ENCODE results near the gene FUT6.
"Not testable (repeated sequence)": the region's sequence is repeated elsewhere in the genome, so short reads cannot be mapped to it uniquely, and the experiment has no call there.

Gene FUT6

DNA sequence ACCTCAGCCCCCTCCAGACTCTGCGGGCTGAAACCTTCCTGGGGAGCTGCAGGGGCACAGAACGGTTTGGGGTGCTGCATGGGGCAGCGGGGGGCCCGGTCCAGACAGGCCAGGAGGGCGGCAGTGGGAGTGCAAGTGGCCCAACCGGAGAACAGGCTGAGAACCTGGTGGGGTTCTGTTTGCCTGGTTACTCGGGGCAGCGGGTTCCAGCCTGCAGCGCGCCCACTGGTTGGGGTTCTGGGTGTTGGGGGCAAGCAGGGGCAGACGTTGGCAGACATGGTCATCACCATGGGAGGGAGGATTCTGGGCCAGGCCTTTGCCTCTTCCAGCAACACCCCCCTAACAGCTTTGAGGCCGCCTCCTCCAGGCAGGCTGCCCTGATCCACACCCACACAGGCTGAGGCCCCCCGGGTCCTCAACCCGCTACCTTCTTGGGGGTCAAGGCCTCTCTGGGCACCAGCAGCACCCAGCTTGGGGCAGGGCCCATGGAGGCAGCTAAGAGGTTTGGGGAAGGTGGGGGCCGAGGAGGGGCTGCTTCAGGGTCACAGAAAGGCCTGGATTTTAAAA is 54.8 kb downstream of the FUT6 start, which contains the start of gene PRR22:
PRR22 (minus strand) TSS at position 166 of the 567 bp plus-strand sequence; CDS start at position 80, 86 bp downstream.
- no peak for DNase-seq

DNA sequence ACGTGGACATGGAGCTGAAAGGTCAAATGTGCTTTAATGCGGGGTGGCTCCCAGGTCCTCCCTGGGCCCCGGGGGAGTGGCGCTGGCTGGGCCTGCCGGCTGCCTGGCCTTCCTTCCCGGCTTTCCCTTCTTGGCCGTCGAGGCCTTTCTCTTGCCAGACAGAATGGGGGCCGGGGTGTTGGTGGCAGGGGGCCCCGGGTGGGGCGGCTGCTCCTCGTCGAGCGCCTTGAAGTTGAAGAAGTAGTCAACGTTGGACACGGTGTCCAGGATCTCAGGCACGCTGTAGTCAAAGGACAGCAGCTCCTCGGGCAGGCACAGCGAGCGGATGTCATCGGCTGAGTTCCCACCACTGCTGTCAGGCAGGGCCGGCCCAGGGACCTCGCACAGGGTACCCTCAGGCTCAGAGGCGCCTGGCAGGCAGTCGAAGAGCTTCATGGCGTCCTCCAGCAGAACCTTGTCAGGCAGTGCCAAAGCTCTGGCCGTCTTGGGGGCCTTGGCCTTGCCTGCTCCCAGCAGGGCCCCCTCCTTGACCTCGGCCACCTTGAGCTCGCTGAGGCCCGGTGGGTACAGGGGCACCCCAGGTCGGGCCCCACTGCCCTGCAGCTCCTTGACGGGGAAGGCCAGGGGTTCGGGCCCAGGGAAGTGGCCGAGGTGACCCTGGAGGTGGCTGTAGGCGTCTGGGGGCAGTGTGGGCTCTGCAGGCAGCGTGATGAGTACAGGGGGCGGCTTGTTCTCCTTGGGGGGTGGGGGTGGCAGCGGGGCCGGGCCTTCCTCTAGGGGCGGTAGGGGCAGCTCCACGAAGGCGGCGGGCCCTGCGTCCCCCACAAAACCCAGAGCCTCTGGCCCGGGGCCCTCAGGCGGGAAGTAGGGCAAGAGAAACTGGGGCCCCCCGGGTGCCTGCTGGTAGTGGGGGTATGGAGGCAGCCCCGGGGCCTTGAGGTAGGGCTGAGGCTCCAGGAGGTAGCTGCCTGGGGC is 56.3 kb downstream of the FUT6 start:
- DNase-seq, result no peak

DNA sequence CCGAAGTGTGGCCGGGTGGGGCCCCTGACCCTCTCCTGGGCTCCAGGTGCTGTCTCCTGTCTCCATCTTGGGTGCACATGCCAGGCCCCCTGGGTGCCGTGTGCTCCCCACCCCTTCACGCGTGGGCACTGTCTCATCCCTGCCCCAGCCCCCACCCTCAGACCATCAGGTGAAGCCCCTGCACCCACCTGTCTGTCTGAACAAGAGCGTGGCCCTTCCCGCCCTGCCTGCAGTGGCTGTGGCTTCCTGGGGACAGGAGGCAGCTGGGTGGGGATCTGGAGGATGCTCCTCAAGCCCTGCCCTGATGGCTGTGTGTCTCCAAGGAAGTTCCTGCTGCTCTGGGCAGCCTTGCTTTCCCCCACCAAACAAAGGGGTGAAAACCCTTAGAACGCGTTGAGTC is 57.2 kb downstream of the FUT6 start:
- no peak for DNase-seq

DNA sequence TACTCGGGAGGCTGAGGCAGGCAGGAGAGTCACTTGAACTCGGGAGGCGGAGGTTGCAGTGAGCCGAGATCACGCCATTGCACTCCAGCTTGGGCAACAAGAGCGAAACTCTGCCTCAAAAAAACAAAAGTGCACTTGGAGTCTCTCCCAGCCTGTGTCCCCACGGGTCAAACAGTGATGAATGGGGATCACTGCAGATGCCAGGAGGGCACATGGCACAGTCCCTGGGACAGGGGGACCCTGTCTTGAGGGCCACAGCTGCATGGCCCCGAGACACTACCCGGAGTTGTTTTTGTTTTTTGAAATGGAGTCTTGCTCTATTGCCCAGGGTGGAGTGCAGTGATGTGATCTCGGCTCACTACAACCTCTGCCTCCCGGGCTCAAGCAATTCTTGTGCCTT is 58.6 kb downstream of the FUT6 start:
- not testable (repeated sequence) for DNase-seq
